Measurements from ENCODE around the gene MAN2B1.
A peak's percentile ranks its signal among the peaks of the same experiment; 100 is the strongest.
"Not testable (repeated sequence)": the region's sequence is repeated elsewhere in the genome, so short reads cannot be mapped to it uniquely, and the experiment has no call there.

MAN2B1 gene

GRCh38 chr19:12687496-12688196 lies 21.1 kb upstream of the MAN2B1 start, which contains the start of gene GNG14:
TSS of gene GNG14 (plus strand) at chr19:12687998. CDS start at chr19:12688049, 51 bp downstream.
- DNase-seq: no peak

GRCh38 chr19:12685831-12686230 lies 19.3 kb upstream of the MAN2B1 start:
- no peak for DNase-seq

GRCh38 chr19:12681074-12681987 lies 14.8 kb upstream of the MAN2B1 start, which contains the start of gene DHPS:
TSS of gene DHPS (minus strand) at chr19:12681880. CDS start at chr19:12681766, 114 bp downstream.
- DNase-seq: peak; percentile 96

GRCh38 chr19:12680034-12680433 lies 13.5 kb upstream of the MAN2B1 start:
- DNase-seq: no peak

- not testable (repeated sequence) for DNase-seq
Measured at GRCh38 chr19:12678039-12678438, 11.5 kb upstream of the MAN2B1 start.

GRCh38 chr19:12676928-12677327 lies 10.4 kb upstream of the MAN2B1 start:
- no peak for DNase-seq

- peak; percentile 84 for DNase-seq
Measured at GRCh38 chr19:12676384-12676792, 9.8 kb upstream of the MAN2B1 start.

GRCh38 chr19:12675940-12676339 lies 9.4 kb upstream of the MAN2B1 start:
- DNase-seq: no peak

- no peak for DNase-seq
Measured at GRCh38 chr19:12675399-12675798, 8.9 kb upstream of the MAN2B1 start.

- DNase-seq: no peak
Measured at GRCh38 chr19:12672744-12673143, 6.2 kb upstream of the MAN2B1 start.

- no peak for DNase-seq
Measured at GRCh38 chr19:12670159-12670928, 3.8 kb upstream of the MAN2B1 start.

- DNase-seq: peak; percentile 78
Measured at GRCh38 chr19:12669270-12670158, 3.0 kb upstream of the MAN2B1 start.

GRCh38 chr19:12668932-12669269 lies 2.4 kb upstream of the MAN2B1 start:
- DNase-seq: peak; percentile 29

GRCh38 chr19:12668346-12668745 lies 1.8 kb upstream of the MAN2B1 start:
- no peak for DNase-seq

- DNase-seq: no peak
Measured at GRCh38 chr19:12667731-12668302, 1.3 kb upstream of the MAN2B1 start.

- no peak for DNase-seq
Measured at GRCh38 chr19:12665671-12666264, 774 bp downstream of the MAN2B1 start.

GRCh38 chr19:12665281-12665573 lies 1.3 kb downstream of the MAN2B1 start:
- no peak for DNase-seq

GRCh38 chr19:12664406-12665280 lies 1.9 kb downstream of the MAN2B1 start:
- DNase-seq: no peak

- no peak for DNase-seq
Measured at GRCh38 chr19:12660980-12661379, 5.6 kb downstream of the MAN2B1 start.

- DNase-seq: no peak
Measured at GRCh38 chr19:12657966-12658365, 8.6 kb downstream of the MAN2B1 start.

Data from NCI-H1105 (cell line).